Esophagus (tissue), 2 donors: ENCODE results near the gene HMX2. TPM values are rescaled to one million over a fixed set of nuclear protein-coding genes. Genes with fewer than 3 reads are reported as not detected.

ENCODE experiments used
- H3K27ac ChIP-seq, 2 donors: one replicate each; pipeline ENCODE4 v1.5.1; 2013; ENCODE audit warnings: low read depth in 2 of 2, mild to moderate bottlenecking in 2 of 2, inconsistent platforms in 1 of 2, low read length in 1 of 2, moderate library complexity in 1 of 2
- H3K27me3 ChIP-seq, 2 donors: one replicate each; pipeline ENCODE4 v1.6.1; 2013; ENCODE audit warnings: low read length in 2 of 2, control low read depth in 1 of 2, mild to moderate bottlenecking in 1 of 2; ENCODE audit not compliant: insufficient read depth in 2 of 2, control insufficient read depth in 1 of 2
- H3K36me3 ChIP-seq, 2 donors: one replicate each; pipeline ENCODE4 v1.6.1; 2013; ENCODE audit warnings: low read length in 1 of 2; ENCODE audit not compliant: control insufficient read depth in 2 of 2, insufficient read depth in 2 of 2
- H3K4me1 ChIP-seq, 2 donors: one replicate each; pipeline ENCODE4 v1.6.1; 2013; ENCODE audit warnings: low read length in 1 of 2; ENCODE audit not compliant: control insufficient read depth in 2 of 2, insufficient read depth in 2 of 2
- H3K4me3 ChIP-seq, 2 donors: one replicate each; pipeline ENCODE4 v1.5.1; 2013; ENCODE audit warnings: low read length in 2 of 2, mild to moderate bottlenecking in 2 of 2, low read depth in 1 of 2, moderate library complexity in 1 of 2
- H3K9me3 ChIP-seq, 2 donors: one replicate each; pipeline ENCODE4 v1.6.1; 2013; ENCODE audit warnings: mild to moderate bottlenecking in 2 of 2, low read depth in 1 of 2, low read length in 1 of 2, moderate library complexity in 1 of 2; ENCODE audit not compliant: control insufficient read depth in 2 of 2, insufficient read depth in 1 of 2
- WGBS, 2 donors: extraction: QIAGEN DNeasy Blood & Tissue Kit; methylation state at CpG; one replicate each; pipeline ENCODE4 v1.1.7; 2013; 5-methylcytosine and 5-hydroxymethylcytosine counted together
- polyA plus RNA-seq, 2 donors: library from polyadenylated mRNA; stranded (reverse); fragments of 200-250 nt; gene quantifications; one replicate each; pipeline ENCODE4 v1.2.3, GENCODE V29; 2013
- donor health status: healthy with polysubstance abuse.
- donor health status: Bipolar disorder and iron deficiency.

HMX2 gene
- polyA plus RNA-seq, 2 donors: 0.08 TPM; not detected in 1

DNA sequence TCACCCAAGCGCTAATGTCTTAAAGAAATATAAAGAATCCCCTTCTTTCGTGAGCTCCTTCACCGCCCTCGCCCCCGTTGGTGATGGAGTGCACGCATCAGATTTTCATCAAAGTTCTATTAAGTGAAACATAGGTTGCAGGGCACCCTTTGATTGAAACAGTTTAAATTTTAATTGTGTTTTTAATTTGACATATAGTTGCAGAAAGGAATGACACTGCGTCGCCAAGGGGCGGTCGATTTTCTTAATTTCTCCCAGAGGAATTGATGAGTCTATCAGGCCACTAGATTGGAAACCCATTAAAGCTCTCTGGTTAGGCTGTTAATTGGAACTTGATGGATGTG lies 4.1 kb upstream of the HMX2 start:
- H3K27me3 ChIP-seq: peaks cover 50 to 80% of the 10 kb centered on the region in 2 donors
- H3K4me3 ChIP-seq: no peak overlapping the region
- H3K27ac ChIP-seq: no peak overlapping the region
- no peaks in the 10 kb centered on the region for H3K36me3 ChIP-seq
- peaks cover 0 to 2% of the 10 kb centered on the region in 2 donors for H3K9me3 ChIP-seq
- WGBS, 2 donors: 18 to 21% methylated on average over 10 of the region's 10 CpGs
- H3K4me1 ChIP-seq: peaks cover 10 to 22% of the 10 kb centered on the region in 2 donors

DNA sequence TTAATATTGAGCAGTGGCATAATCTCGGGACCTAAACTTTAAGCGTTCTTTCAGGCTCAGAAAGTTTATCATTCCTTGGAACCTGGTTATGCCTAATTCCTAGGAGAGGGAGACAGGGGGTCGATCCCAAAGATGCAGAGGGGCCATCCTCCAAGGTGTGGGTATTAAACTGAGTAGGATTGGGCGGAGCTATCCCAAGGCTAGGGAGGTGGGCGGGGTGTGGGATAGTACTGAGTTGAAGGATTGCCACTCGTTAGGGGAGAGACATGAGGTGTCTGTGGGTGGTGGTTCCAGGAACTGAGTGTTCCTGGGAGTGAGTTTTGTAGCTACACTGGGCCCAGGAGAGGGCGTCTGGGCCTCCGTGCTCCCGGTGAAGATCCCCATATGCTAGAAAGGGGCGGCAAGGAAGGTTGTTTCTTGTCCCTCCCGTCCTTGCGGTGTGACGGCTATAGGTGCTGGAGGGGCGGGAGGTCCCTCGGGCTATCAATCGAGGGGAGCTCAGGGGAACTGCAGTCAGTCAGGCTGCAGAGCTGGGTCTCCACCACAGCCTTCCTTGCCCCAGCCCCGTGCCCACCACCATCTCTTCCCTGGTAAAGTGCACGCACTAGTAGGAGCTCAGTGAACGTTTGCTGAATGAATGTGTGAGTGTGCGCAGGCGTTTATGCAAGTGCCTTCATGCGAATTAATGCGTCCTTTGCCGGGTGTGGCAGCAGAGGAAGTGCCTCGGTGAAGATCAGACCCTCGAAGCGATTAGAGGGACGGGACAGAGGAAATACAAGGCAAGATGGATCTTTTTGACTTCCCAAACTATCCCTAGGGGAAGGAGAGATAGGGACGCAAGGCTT lies 3.0 kb upstream of the HMX2 start:
- WGBS, 2 donors: 3 to 4% methylated on average over 29 of the region's 29 CpGs
- Histone ChIP-seq H3K36me3 (no peaks in the 10 kb centered on the region), H3K4me1 (peaks cover 10 to 25% of the 10 kb centered on the region in 2 donors), H3K27me3 (peaks cover 44 to 70% of the 10 kb centered on the region in 2 donors), H3K9me3 (no peaks in the 10 kb centered on the region), H3K4me3 (no peak overlapping the region), H3K27ac (no peak overlapping the region)

DNA sequence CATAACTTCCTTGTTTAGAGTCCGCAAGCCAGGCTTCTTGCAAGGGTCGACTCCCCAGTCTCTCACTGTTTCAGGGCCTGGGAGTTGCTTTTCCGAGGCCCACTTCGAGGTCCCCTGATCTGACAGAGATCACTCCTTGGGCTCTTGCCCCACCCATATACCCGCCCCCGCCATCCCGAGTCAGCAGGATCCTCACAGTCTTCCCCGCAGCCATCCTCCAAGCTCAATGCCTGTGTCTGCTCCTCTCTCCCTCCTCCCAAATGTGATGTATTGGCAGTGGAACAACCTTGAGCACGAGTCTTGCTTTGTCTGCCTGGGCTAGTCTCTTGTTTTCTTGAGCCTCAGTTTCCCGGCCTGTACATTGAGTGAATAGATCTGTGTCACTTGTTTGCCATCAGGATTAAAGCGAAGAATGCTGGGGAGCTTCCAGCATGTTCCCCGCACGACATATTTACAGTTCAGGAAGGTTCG lies 2.4 kb upstream of the HMX2 start:
- Histone ChIP-seq H3K27ac (no peak overlapping the region), H3K4me3 (no peak overlapping the region), H3K4me1 (peaks cover 10 to 26% of the 10 kb centered on the region in 2 donors), H3K36me3 (no peaks in the 10 kb centered on the region), H3K9me3 (no peaks in the 10 kb centered on the region), H3K27me3 (peaks cover 47 to 63% of the 10 kb centered on the region in 2 donors)
- 7% methylated on average over 14 of the region's 14 CpGs for WGBS, 2 donors

DNA sequence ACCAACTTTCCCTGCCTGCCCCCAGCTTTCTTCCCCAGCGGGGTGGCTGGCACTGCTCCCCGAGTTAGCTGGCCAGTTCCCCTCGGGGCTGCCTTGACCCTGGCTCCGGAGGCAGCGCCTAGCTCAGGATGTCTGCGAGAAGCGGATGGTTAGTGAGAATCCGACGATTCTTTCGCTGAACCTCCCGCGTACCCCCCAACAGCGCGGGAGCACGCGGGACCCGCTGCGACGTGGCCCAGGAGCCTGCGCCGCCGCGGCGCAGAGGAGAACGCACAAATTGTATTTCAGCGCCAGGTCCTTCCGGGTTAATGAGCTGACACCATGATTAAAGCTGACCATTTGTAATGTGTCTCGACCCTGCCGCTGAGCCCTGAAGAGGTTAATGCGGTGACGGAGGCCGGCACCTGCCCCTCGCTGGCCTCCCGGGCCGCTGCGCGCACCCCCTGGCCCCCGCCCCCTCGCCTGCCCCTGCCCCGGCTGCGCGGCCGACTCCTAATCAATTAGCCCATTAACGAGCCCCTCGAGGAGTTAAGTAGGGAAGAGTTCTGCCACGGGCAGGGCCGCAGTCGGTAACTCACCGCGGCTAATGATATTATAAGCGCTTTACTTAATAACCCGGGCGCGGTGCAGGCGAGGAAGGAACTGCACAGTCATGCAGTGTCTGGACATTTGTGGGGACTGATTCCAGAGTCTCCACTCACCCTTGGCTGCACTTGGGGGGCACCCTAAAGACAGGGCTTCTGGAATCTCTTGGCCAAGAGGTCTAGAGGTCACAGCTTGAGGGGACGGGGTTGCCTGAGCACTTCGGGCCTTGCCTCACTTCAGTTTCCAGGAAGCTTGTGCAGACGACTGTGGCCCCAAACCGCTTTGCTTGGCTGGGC lies 1.7 kb upstream of the HMX2 start:
- no peak overlapping the region for H3K27ac ChIP-seq
- WGBS, 2 donors: 4 to 6% methylated on average over 59 of the region's 59 CpGs
- no peaks in the 10 kb centered on the region for H3K36me3 ChIP-seq
- H3K4me3 ChIP-seq: no peak overlapping the region
- H3K9me3 ChIP-seq: no peaks in the 10 kb centered on the region
- peaks cover 44 to 63% of the 10 kb centered on the region in 2 donors for H3K27me3 ChIP-seq
- peaks cover 14 to 33% of the 10 kb centered on the region in 2 donors for H3K4me1 ChIP-seq

DNA sequence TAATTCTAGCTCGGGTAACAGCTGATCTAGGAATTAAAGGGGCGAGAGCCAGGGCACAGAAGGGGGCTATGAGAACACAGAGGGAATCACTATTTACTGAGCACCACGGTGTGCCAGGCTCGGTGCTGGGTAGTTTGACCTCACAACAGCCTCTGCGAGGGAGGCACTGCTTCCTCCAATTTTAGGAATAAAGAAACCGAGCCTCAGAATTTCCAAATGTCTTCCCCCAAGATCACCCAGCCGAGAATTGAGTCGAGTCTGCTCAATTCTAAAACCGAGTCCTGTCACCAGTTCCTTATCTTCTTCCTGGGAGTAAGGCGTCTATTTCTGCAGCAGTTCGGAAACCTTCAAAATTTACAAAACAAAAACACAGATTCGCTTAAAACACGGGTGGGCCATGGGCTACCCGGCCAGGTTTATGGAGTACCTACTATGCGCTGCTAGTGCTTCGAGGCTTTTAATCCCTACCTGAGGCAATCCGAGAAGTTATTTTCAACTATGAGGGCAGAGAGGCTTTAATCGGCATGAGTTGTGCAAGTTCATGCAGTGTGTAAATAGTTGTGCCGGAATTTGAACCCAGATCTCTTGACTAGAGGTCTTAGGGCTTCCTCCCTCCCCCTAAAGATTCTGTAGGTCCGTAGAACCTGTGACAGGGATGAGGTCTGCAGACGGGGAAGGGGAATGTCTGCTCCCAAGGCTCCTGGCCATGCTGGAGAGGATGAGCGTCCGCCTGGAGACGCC lies 872 bp upstream of the HMX2 start:
- 13 to 22% methylated on average over 24 of the region's 24 CpGs for WGBS, 2 donors
- no peaks in the 10 kb centered on the region for H3K36me3 ChIP-seq
- H3K27ac ChIP-seq: no peak overlapping the region
- no peaks in the 10 kb centered on the region for H3K9me3 ChIP-seq
- H3K4me3 ChIP-seq: peak overlapping the region in 1 of 2 donors; percentile 7
- H3K27me3 ChIP-seq: peaks cover 37 to 56% of the 10 kb centered on the region in 2 donors
- H3K4me1 ChIP-seq: peaks cover 17 to 36% of the 10 kb centered on the region in 2 donors

DNA sequence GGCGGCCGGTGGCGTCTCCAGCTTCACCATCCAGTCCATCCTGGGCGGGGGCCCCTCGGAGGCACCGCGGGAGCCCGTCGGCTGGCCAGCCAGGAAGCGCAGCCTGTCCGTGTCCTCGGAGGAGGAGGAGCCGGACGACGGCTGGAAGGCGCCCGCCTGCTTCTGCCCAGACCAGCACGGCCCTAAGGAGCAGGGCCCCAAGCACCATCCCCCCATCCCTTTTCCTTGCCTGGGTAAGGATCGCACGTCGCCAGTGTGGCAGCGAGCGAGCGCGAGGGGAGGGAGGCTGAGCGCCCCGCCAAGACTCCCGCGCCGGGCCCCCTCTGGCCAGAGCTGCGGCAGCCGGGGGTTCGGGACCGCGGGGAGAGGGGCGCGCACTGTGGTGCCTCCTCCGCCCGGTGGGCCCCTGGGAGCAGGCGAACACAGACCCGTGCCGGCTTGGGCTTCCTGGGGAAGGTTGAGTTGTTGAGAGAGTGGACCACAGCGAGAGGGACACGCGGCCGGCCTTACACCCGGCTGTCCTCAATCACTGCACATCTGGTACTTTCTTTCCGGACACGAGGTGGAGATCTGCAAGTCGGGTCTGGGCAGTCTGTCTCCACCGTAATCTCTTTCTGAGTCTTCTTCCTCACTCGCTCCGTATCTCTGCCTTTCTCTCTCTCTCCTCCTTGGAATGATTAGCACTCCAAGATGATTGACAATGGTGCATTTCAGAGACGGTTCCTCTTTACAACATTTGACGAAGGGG lies 652 bp downstream of the HMX2 start:
- H3K27ac ChIP-seq: no peak overlapping the region
- 5% methylated on average over 37 to 55 of the region's 55 CpGs for WGBS, 2 donors
- no peaks in the 10 kb centered on the region for H3K9me3 ChIP-seq
- peaks cover 23 to 46% of the 10 kb centered on the region in 2 donors for H3K27me3 ChIP-seq
- peaks cover 17 to 36% of the 10 kb centered on the region in 2 donors for H3K4me1 ChIP-seq
- H3K36me3 ChIP-seq: no peaks in the 10 kb centered on the region
- H3K4me3 ChIP-seq: peak overlapping the region in 1 of 2 donors; percentile 7

DNA sequence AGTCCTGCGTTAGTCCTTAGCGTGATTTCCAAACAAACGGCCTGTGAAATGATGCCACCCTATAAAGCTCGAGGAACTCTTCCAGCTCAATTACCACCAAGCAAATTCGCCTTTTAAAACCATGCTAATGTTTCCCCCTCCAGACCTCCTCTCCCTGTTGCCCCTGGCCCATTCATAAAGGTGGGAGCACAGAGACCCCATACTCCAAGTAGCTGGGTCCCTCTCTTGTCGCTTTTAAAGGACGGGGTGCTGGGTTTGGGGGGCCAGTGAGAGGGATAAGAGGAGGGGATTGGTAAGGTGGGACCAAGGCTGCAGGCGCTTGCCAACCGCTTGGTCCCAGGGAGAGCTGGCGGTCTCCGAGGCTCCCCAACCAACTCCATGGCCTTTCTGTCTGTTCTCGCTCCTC lies 1.2 kb downstream of the HMX2 start:
- no peak overlapping the region for H3K27ac ChIP-seq
- peaks cover 17 to 36% of the 10 kb centered on the region in 2 donors for H3K4me1 ChIP-seq
- peaks cover 18 to 46% of the 10 kb centered on the region in 2 donors for H3K27me3 ChIP-seq
- 7 to 12% methylated on average over 12 of the region's 12 CpGs for WGBS, 2 donors
- H3K36me3 ChIP-seq: no peaks in the 10 kb centered on the region
- H3K9me3 ChIP-seq: no peaks in the 10 kb centered on the region
- peak overlapping the region in 1 of 2 donors; percentile 45 for H3K4me3 ChIP-seq

DNA sequence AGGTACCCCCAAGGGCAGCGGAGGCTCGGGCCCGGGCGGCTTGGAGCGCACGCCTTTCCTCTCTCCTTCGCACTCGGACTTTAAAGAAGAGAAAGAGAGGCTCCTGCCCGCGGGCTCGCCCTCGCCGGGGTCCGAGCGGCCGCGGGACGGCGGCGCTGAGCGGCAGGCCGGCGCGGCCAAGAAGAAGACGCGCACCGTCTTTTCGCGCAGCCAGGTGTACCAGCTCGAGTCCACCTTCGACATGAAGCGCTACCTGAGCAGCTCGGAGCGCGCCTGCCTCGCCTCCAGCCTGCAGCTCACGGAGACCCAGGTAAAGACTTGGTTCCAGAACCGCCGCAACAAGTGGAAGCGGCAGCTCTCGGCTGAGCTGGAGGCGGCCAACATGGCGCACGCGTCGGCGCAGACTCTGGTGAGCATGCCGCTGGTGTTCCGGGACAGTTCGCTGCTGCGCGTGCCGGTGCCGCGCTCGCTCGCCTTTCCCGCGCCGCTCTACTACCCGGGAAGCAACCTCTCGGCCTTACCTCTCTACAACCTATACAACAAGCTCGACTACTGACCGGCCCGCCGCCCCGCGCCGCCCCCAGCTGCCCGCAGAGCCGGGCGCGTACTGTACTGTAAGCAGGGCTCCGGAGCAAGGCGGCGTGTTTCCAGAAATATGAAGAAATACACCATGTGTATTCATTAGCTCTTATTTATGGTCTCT lies 1.8 kb downstream of the HMX2 start:
- Histone ChIP-seq H3K4me1 (peaks cover 17 to 36% of the 10 kb centered on the region in 2 donors), H3K9me3 (no peaks in the 10 kb centered on the region), H3K36me3 (no peaks in the 10 kb centered on the region), H3K4me3 (peak overlapping the region; percentile 42 to 45), H3K27ac (no peak overlapping the region), H3K27me3 (peaks cover 15 to 44% of the 10 kb centered on the region in 2 donors)
- 3% methylated on average over 72 to 76 of the region's 76 CpGs for WGBS, 2 donors
